Esophagus squamous epithelium (tissue), 4 donors: Measurements from ENCODE around the gene ORC4.

Experiments used
- POLR2A ChIP-seq, 4 donors: fragments of 450-650 bp; IDR thresholded peaks; one replicate each; pipeline ENCODE4 v1.6.1; 2017; ENCODE audit warnings: antibody characterized with exemption in 4 of 4, mild to moderate bottlenecking in 4 of 4, moderate library complexity in 3 of 4
- TF ChIP-seq, protein P1 (sequence below), 6 experiments: fragments of 450-650 bp in 4 of 6; fragments of 200-600 bp in 2 of 6; sonication (generic) in 2 of 6; IDR thresholded peaks; one replicate each; pipeline ENCODE4 v1.5.1; 2016 to 2019; ENCODE audit warnings: antibody characterized with exemption in 6 of 6, mild to moderate bottlenecking in 4 of 6, moderate library complexity in 4 of 6

DNA sequence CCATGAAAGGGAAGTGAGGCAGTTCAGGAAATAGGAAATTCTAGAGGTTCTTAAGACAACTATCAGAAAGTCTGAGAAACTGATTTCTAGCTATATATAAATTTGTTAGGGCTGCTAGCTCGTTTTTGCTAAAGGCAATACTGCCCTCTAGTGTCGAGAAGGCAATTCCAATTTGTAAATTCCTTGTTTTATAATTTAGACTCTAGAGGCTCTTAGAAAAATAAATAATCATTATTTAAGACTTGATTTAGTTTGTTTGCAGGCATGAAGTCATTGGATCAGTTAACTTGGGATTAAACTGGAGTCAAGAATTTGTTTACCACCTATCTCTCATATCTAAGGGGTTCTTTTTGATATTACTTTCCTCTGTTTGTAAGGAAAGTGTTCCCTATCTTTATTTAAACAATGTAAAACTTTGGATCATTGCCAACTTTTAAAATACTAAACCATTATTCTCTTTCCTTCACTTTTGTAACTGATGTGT lies 109.5 kb downstream of the ORC4 start:
- TF ChIP-seq, protein P1, sequence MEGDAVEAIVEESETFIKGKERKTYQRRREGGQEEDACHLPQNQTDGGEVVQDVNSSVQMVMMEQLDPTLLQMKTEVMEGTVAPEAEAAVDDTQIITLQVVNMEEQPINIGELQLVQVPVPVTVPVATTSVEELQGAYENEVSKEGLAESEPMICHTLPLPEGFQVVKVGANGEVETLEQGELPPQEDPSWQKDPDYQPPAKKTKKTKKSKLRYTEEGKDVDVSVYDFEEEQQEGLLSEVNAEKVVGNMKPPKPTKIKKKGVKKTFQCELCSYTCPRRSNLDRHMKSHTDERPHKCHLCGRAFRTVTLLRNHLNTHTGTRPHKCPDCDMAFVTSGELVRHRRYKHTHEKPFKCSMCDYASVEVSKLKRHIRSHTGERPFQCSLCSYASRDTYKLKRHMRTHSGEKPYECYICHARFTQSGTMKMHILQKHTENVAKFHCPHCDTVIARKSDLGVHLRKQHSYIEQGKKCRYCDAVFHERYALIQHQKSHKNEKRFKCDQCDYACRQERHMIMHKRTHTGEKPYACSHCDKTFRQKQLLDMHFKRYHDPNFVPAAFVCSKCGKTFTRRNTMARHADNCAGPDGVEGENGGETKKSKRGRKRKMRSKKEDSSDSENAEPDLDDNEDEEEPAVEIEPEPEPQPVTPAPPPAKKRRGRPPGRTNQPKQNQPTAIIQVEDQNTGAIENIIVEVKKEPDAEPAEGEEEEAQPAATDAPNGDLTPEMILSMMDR (IDR thresholded peaks at IDR 0.05), result peak; percentile 70 to 85 (median 80)
- TF ChIP-seq POLR2A (IDR thresholded peaks at IDR 0.05), result no peak
